SJSA1 (cell line): ENCODE data around the gene AKAP10. TPM values are rescaled to one million over a fixed set of nuclear protein-coding genes. Genes with fewer than 3 reads are reported as not detected.

ENCODE experiments used
- total RNA-seq: library from RNA; depleted of rRNA; stranded (reverse); fragments of >200 nt; shearing (Covaris generic); gene quantifications from 2 replicates; pipeline ENCODE4 v1.2.3, GENCODE V29; 2014; rRNA removed

AKAP10 gene
- total RNA-seq, 1 experiment from 2014 or later: 18.2 TPM

Other genes starting within 250 kb of the AKAP10 start
- gene ALDH3A1, start 229.5 kb downstream of the AKAP10 start, total RNA-seq: not detected in 2 replicates
- gene ULK2, start 109.9 kb downstream of the AKAP10 start, total RNA-seq: 5.5 and 7.3 TPM in 2 replicates
- 62.3 and 81.0 TPM in 2 replicates for gene SPECC1, start 31.5 kb upstream of the AKAP10 start, total RNA-seq